Measurements from ENCODE around the gene R3HDM2. TPM values are rescaled to one million over a fixed set of nuclear protein-coding genes. Genes with fewer than 3 reads are reported as not detected.

Gene R3HDM2
- total and polyA plus RNA-seq, 2 of the 13 experiments (the other 11 are each of a cell fraction or from before 2014, with no cell fraction given), result 11.1 to 23.5 TPM

DNA sequence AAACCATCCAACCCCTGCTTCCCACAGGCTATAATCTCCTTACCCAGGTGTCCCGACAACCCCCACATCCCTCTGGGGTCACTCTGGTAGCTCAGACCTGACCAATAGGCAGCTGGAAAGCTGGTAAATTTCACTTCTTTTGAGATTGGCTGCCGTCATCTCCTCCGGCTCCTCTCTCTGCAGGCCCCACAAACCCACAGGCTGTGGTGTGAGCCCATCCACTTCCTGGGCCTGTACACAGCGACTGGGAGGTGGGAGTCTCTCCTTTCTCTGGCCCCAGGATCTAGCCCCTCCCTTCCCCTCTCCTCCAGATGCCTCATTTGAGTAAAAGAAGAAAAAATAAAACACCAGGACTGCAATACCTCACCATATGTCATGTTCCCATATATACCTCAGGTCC, 4.5 kb upstream of the R3HDM2 start:
- H3K27me3 ChIP-seq (ENCODE audit: control insufficient read depth in 1 of 2, insufficient read depth in 2 of 2, low read length in 2 of 2), result no peaks in the 10 kb centered on the region
- peaks cover 41% of the 10 kb centered on the region for H3K4me1 ChIP-seq (ENCODE audit: insufficient read depth, low read length)
- ChIA-PET CTCF (ENCODE audit: low intra/inter-chr PET ratio, low total read pairs) (no interaction called here), POLR2A (interaction anchor here (0.6 to 4.6 kb wide), 10 partner anchors 9 to 324 kb away, joined by 3 to 99 read pairs (median 4); partner anchors contain the start of genes GLI1, INHBE and STAT6)
- no peaks in the 10 kb centered on the region for H4K20me1 ChIP-seq (ENCODE audit: insufficient read depth, low read length)
- ATAC-seq (peak; percentile 60), FAIRE-seq (no peak), DNase-seq (ENCODE audit: low spot score) (no peak)
- no peaks in the 10 kb centered on the region for H3K36me3 ChIP-seq (replicated peaks in 1 of 2; ENCODE audit: control insufficient read depth in 1 of 2, insufficient read depth in 2 of 2, low read length in 2 of 2)
- intact Hi-C loops (cut with micrococcal nuclease; ENCODE audit: unreplicated experiment), result loop anchor here (1.0 kb wide), 1 partner anchor 18 kb away; no protein-coding TSS in a partner anchor
- H3K9me3 ChIP-seq (ENCODE audit: low read length), result no peaks in the 10 kb centered on the region
- no TSS peak for BruUV-seq (replicated peaks)
- TF ChIP-seq TAF1 (CRISPR knock-in tag; IDR thresholded peaks at IDR 0.05) (peak; percentile 22; the same call in 1 of the 2 replicates), ZFX (CRISPR knock-in tag; IDR thresholded peaks at IDR 0.05; ENCODE audit: low read depth) (peak; percentile 63), PHF8 (CRISPR knock-in tag; IDR thresholded peaks at IDR 0.05) (peak; percentile 43; the same call in 1 of the 2 replicates), POLR2G (IDR thresholded peaks at IDR 0.05; ENCODE audit: low read depth, low read length) (0 out of 2 replicates have a peak, but pooled peaks have one; percentile 49), MEIS2 (CRISPR knock-in tag; IDR thresholded peaks at IDR 0.05) (0 out of 2 replicates have a peak, but pooled peaks have one; percentile 7), ESRRA (CRISPR knock-in tag; IDR thresholded peaks at IDR 0.05; ENCODE audit: low read depth) (no peak), ZFY (CRISPR knock-in tag; IDR thresholded peaks at IDR 0.05) (peak; percentile 27; the same call in 1 of the 2 replicates), IKZF1 (IDR thresholded peaks at IDR 0.05) (no peak), ZNF451 (CRISPR knock-in tag; IDR thresholded peaks at IDR 0.05) (no peak), ELF3 (CRISPR knock-in tag; IDR thresholded peaks at IDR 0.05) (peak; percentile 46), MLLT10 (CRISPR knock-in tag; IDR thresholded peaks at IDR 0.05) (no peak), ZNF121 (CRISPR knock-in tag; IDR thresholded peaks at IDR 0.05) (no peak), ZNF775 (CRISPR knock-in tag; IDR thresholded peaks at IDR 0.05; ENCODE audit: borderline replicate concordance) (no peak), ERF (CRISPR knock-in tag; IDR thresholded peaks at IDR 0.05) (0 out of 2 replicates have a peak, but pooled peaks have one; percentile 21), ZNF496 (CRISPR knock-in tag; IDR thresholded peaks at IDR 0.05; ENCODE audit: insufficient replicate concordance) (no peak), SP140L (CRISPR knock-in tag; IDR thresholded peaks at IDR 0.05; ENCODE audit: borderline replicate concordance) (no peak)
- TF ChIP-seq, protein P1, sequence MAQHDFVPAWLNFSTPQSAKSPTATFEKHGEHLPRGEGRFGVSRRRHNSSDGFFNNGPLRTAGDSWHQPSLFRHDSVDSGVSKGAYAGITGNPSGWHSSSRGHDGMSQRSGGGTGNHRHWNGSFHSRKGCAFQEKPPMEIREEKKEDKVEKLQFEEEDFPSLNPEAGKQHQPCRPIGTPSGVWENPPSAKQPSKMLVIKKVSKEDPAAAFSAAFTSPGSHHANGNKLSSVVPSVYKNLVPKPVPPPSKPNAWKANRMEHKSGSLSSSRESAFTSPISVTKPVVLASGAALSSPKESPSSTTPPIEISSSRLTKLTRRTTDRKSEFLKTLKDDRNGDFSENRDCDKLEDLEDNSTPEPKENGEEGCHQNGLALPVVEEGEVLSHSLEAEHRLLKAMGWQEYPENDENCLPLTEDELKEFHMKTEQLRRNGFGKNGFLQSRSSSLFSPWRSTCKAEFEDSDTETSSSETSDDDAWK (CRISPR knock-in tag; IDR thresholded peaks at IDR 0.05), result no peak
- TF ChIP-seq, protein P2, sequence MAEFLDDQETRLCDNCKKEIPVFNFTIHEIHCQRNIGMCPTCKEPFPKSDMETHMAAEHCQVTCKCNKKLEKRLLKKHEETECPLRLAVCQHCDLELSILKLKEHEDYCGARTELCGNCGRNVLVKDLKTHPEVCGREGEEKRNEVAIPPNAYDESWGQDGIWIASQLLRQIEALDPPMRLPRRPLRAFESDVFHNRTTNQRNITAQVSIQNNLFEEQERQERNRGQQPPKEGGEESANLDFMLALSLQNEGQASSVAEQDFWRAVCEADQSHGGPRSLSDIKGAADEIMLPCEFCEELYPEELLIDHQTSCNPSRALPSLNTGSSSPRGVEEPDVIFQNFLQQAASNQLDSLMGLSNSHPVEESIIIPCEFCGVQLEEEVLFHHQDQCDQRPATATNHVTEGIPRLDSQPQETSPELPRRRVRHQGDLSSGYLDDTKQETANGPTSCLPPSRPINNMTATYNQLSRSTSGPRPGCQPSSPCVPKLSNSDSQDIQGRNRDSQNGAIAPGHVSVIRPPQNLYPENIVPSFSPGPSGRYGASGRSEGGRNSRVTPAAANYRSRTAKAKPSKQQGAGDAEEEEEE (CRISPR knock-in tag; IDR thresholded peaks at IDR 0.05; ENCODE audit: borderline replicate concordance), result no peak
- TF ChIP-seq, protein P3, sequence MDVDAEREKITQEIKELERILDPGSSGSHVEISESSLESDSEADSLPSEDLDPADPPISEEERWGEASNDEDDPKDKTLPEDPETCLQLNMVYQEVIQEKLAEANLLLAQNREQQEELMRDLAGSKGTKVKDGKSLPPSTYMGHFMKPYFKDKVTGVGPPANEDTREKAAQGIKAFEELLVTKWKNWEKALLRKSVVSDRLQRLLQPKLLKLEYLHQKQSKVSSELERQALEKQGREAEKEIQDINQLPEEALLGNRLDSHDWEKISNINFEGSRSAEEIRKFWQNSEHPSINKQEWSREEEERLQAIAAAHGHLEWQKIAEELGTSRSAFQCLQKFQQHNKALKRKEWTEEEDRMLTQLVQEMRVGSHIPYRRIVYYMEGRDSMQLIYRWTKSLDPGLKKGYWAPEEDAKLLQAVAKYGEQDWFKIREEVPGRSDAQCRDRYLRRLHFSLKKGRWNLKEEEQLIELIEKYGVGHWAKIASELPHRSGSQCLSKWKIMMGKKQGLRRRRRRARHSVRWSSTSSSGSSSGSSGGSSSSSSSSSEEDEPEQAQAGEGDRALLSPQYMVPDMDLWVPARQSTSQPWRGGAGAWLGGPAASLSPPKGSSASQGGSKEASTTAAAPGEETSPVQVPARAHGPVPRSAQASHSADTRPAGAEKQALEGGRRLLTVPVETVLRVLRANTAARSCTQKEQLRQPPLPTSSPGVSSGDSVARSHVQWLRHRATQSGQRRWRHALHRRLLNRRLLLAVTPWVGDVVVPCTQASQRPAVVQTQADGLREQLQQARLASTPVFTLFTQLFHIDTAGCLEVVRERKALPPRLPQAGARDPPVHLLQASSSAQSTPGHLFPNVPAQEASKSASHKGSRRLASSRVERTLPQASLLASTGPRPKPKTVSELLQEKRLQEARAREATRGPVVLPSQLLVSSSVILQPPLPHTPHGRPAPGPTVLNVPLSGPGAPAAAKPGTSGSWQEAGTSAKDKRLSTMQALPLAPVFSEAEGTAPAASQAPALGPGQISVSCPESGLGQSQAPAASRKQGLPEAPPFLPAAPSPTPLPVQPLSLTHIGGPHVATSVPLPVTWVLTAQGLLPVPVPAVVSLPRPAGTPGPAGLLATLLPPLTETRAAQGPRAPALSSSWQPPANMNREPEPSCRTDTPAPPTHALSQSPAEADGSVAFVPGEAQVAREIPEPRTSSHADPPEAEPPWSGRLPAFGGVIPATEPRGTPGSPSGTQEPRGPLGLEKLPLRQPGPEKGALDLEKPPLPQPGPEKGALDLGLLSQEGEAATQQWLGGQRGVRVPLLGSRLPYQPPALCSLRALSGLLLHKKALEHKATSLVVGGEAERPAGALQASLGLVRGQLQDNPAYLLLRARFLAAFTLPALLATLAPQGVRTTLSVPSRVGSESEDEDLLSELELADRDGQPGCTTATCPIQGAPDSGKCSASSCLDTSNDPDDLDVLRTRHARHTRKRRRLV (CRISPR knock-in tag; IDR thresholded peaks at IDR 0.05), result no peak
- H3K79me2 ChIP-seq (ENCODE audit: insufficient read depth, low read length), result no peaks in the 10 kb centered on the region
- peak overlapping the region; percentile 59 to 75 (median 72) for H3K4me3 ChIP-seq (replicated peaks in 1 of 3; ENCODE audit: insufficient read depth in 1 of 3, low read depth in 2 of 3, low read length in 3 of 3)
- in situ Hi-C loops (cut with HindIII; ENCODE audit: extremely low pct_ligation_motif_present, low pct_unique_long_range_greater_than_20kb), result no loop called here
- H2AFZ ChIP-seq (ENCODE audit: low read length), result peak overlapping the region; percentile 92
- 3% methylated on average over 4 of the region's 4 CpGs for WGBS (ENCODE audit: low lambda C conversion rate)
- H3K9ac ChIP-seq (ENCODE audit: insufficient read depth, low read depth, low read length), result peak overlapping the region; percentile 79
- H3K27ac ChIP-seq (ENCODE audit: extremely low read length, insufficient read depth, low read length), result peak overlapping the region; percentile 91
- peak overlapping the region; percentile 93 for H3K4me2 ChIP-seq (ENCODE audit: low read depth, low read length)
